NOMO-1 treated with DMSO at 0.1 percent for 48 hours (cell line): ENCODE measurements around the gene CDHR5.

ENCODE experiments used
- DNase-seq: peaks from one replicate; lab custom pipeline; 2025; ENCODE audit not compliant: unreplicated experiment; lab: John Stamatoyannopoulos, UW

The CDHR5 gene

DNA sequence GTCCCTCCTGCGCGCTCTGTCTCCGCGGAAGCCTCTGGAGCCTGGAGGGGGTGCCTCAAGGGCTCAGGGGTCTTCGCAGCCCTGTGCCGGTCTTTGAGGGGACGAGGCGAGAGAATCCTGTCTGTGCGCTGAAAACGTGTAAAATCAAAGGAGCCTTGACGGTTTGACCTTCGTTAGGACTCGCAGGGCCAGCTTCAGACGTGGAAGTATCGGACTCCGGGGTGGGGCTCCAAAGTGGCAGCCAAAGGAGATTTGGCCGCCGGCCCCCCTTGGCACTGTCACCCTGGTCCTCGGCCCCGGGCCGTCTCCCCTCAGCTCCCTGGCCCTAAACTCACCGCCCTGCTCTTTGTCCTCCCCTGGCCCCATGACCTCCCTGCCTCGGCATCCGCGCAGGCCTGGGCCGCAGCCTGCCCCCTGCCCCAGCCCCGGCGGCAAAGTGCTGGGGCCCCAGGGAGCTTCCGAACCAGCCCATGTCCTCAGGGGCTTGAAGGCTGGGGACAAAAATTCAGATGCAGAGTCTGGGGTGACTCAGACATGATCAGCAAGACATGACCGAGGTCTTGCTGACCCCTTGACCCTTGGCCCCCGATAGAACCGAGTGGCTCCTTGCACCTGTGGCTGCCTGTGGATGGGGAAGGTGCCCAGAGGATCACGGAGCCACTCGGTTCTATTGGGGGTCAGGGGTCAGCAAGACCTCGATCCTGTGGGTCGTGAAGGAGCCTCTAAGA is 55.4 kb downstream of the CDHR5 start:
- DNase-seq = no peak

DNA sequence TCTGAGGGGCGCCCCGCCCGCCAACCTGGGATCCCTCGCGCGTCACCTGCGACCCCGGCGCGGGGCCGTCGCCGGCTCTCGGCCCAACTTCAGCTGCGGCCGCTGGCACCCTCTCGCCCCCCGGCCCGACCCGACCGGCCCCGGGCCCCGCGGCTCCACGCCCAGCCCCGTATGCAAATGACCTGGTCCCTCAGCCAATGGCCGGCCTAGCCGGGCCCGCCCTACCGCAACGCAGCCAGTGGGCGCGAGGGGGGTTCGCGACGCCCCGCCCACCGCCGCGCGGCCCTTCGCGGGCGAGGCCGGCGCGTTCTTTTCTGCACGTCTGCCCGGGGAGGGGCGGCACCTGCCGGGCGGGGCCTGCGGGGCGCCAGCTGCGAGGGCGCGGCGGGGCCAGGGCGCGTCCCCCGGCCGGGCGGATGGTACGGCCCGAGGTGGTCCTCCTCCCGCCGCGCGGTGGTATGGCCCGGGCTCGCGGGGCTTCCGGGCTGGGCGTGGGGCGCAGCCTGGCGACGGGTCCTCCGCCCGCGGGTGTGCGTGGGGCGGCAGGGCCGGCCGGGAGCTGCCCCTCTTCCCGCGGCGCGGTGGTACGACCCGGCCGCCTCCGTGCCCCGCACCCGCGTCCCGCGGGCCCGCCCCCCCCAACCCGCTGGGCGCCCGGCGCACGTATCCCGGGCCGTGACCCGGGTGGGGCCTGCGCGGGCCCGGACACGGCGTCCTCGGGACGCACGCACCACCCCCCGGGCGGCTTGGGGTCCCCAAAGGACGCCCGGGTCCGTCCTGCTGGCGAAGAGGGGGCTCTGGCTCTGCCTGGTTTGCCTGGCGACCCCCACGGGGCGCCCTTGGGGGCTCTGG is 56.2 kb downstream of the CDHR5 start:
- peak; percentile 94 for DNase-seq

DNA sequence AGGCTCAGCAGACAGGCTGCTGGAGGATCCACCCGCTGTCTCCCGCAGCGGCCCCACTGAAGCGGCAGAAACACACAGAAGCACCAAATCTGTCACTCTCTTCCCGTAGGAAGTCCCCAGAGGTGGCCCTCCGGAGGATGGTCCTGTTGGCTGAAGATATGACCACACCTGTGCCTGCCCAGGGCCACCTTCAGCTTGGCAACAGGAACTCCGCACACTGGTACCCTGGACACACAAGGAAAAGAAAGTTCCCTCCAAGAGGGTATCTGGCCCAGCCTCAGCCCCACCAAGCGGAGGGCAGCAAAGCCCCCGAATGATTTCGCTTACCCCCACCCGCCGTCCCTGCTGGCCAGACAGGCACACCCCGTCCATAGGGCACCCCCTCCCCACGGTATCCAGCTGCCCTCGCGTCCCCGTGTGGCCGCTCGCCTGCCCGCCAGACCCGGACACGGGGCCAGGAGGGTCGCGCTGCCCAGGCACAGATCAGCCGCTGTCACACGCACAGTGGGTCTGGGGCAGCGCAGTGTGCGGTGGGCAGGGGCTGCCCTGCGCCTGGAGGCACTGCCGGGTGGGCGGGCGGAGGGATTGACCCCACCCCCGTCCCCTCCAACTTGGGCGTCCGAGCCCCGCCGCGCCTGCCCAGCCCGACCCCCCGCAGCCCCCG is 57.0 kb downstream of the CDHR5 start:
- DNase-seq = no peak

DNA sequence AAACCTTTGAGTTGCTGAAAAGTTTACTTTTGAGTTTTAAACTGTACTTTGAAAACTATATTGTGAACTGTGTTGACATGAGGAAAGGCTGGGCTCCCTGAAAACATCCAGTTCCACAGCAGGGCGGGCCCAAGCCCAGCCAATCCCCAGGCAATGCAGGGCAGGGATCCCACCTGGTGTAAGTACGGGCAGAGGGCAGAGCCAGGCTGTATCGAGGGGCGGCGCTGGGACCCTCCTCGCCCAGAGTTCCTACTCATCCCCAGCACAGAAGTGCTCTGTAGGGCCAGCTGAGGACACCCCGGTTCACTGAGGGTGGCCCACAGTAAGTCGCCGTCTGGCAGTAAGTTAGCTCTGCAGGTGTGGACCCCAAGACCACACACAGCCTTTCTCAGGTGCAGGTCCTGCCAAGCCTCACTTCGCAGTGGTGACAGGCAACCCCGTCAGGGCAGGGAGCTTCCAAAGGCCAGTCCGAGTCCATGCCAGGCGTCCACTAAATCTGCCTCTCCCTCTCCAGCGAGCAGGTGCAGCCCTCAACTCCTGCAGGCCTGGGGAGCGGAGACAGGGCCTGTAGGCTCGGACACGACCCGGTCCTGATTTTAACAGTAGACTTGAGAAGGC is 57.6 kb downstream of the CDHR5 start:
- DNase-seq = no peak
